ENCODE results near the gene RABEP2.
"Not testable (repeated sequence)": the region's sequence is repeated elsewhere in the genome, so short reads cannot be mapped to it uniquely, and the experiment has no call there.

The RABEP2 gene

DNA sequence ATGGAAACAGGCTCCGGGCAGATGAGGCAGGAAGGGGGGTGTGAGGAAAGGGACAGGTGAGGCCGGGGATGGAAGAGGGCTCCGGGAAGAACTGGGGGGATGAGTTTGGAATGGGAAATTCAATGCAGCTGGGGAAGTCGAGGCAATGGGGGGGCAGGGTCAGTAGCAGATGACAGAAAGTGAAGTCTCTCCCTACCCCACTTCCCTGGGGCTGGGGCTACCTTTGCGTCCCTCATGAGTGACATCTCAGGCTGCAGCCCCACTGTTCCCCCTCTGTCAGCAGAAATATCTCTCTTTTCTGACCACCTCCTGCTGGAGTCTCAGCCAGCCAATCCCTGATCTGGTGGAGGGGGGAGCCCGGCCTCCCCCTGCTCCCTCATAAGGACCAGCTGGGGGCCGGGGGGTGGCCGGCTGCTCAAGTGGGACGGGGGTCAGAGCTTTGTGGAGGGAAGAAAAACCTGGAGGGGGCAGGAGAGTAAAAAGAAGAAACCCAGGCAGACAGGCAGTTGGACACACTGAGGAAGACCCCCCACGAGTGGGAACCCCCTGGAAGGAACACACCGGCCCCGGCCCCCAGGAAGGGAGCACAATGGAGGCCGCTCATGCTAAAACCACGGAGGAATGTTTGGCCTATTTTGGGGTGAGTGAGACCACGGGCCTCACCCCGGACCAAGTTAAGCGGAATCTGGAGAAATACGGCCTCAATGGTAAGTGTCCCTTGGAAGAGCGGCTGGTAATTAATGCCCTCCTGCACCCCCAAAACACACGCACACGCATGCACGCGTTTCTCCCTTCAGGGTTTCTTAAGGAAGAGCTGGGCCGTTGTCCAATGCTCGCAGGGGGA is 46.7 kb downstream of the RABEP2 start, which contains the start of gene ATP2A1:
ATP2A1 (plus strand) TSS at position 406 of the 844 bp plus-strand sequence; CDS start at position 590, 184 bp downstream.
- DNase-seq: no peak

DNA sequence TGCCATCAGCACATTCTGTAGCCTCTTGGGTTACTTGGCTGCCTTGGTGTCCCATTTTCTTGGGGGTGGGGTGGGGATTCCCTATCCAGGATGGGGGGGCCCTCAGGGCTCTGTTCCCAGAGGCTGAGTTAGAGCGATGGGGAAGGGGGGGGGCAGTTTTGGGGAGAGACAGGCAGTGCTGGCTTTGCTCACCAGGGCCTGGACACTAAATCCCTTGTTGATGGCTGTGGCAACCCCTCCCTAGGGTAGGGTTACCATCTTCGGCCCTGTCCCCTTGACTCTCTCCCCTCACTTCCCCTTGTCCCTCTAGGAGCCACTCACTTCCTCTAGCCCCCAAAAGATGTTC is 47.4 kb downstream of the RABEP2 start:
- DNase-seq: no peak

DNA sequence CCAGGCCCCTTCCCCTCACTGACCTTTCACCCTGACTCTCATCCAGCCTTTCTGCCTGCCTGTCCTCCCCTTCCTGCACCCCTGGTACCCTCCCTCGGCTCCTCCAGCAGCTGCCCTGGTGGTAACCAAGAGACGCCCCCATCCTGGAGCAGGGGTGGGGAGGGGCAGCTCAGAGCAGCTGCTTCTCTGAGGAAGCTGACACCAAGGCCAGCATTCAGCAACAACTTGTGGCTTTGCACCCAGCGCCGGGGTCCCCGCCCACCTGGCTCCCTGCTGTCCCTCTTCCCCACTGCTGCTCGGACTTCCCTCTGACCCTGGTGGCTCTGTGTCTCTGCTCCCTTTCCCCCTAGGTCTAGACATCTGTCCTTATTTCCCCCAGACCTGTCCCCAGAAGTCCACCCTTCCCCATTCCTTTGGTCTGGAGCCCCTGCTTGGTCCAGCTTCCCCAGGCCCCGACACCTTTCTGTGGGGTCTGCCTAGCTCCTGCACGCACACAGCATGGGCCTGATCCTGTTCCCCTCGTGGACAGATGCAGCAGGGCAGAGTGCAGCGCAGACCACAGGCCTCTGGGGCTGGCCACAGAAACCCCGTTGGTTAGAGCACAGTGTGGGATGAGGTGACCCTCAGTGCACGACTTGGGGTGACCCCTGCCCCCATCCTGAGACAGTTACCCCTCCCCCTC is 47.9 kb downstream of the RABEP2 start:
- DNase-seq: no peak

DNA sequence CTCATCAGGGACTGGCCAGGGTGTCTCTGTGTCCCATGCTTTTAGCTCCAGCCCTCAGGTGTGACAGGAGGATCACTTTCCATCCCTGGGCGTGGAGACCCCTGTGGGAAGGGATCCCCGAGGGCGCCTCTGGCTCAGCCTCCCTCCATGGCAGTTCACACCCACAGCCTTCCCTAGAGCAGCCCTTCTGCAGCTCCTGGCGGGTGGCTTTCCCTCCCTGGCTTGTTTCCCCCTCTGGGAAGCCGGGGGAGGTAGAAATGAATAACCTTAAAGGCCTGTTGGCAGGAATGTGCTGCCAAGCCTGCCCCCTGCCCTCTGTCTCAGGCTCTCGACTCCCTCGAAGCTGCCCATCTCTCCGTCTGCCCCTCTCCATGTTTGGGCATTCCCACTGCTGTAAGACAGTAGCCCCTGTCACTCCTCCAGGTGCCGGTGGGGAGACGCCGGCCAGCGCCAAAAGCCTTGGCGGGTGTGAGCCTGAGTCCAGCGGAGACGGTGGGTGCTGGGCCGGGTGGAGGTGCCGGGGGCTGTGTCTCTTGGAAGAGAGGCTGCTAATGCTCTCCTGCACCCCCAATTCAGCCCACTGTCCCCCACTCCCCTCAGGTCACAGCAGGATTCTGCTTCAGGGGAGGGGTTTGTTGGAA is 48.9 kb downstream of the RABEP2 start:
- no peak for DNase-seq

DNA sequence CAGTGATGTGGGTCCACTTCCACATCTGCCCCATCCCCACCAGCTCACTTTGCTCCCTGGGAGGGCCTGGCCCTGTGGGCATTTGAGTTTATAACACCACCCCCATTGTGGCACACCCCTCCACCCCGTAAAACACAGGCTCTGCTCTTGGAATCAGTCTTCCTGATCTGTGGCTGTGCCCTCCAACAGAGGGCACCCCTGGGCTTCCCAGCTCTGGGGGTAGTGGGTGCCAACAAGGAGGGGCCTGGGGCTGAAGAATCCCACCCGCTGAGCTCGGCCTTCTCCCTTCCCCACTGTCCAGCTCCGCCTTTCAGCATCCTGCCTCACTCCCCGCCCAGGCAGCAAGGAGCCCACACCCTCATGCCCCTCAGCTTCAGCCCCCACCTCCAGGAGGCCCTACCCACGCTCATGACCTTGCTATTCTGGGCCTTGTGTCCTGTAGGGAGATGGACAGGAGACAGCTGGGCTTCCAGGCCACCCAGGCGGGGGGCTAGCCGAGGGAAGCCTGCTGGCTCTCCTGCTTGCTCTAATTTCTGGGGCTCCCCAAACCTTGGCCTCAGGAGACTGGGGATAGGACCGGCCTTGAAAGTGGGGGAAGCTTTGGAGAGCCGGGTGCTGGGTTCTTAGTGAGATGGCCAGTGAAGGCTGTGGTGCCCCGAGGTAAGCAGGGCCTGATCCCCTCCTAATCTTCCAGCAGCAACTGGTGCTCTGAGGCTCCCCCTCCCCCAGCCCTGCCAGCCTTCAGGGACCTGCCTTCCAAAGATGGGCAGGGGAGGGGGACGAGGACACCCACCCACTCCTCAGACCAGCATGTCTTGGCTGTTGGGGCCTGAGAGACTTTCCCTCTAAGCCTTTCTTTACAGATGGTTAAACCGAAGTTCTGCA is 49.7 kb downstream of the RABEP2 start:
- DNase-seq: no peak

DNA sequence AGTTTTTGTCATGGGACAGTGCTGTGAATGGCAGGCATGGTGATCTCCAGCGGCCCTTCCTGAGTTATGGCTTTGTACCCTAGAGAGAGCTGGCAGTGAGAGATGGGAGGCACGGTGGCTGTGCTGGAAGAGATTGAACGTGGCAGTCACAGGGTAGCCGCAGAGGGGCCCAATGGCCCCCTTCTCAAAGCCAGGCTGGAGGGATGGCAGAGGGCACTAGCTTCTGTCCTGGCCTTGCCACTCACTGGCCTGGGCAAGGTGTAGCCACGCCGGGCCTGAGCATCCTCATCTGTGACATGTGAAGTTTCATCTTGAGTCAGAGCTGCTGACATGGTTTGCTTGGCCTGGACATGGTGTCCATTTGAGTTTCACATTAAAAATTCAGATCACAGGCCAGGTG is 50.6 kb downstream of the RABEP2 start:
- no peak for DNase-seq

DNA sequence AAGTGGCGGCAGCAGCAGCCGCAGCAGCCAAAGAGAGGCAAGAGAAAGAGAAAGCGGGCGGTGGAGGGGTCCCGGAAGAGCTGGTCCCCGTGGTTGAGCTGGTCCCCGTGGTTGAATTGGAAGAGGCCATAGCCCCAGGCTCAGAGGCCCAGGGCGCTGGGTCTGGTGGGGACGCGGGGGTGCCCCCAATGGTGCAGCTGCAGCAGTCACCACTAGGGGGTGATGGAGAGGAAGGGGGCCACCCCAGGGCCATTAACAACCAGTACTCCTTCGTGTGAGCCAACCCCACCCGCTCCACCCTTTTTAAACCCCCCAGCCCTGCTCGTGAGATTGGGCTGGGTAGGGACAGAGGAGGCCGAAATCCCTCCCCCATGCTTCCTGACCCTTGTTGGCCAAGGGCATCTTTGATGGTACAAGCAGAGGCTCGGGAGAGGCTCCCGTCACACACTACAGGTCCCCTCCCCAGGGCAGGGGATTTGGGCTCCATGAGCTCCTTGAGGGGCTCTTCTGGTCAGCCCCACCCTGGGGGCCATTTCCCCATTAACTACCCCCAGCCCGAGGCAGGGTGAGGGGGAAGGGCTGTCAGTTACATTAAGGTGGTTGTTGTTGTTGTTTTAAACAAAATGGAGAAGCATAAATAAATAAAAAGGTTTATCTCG is 51.4 kb downstream of the RABEP2 start:
- no peak for DNase-seq

DNA sequence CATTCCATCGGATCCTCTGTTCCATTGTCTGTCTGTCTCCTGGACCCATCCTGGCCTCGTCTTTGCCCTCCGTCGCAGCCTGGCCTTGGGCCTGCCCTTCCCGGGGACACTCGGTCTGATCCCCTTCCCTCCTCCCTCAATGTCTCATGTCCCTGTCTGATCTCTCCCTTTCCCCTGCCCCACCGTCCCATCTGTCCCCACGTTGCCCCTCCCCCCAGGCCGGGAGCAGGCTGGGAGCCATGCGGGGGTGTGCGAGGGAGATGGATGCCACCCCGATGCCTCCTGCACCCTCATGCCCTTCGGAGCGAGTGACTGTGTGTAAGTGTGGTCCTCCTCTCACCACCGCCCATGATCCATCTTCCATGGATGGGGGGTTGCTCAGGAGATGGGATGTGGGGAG is 52.1 kb downstream of the RABEP2 start:
- DNase-seq: no peak

DNA sequence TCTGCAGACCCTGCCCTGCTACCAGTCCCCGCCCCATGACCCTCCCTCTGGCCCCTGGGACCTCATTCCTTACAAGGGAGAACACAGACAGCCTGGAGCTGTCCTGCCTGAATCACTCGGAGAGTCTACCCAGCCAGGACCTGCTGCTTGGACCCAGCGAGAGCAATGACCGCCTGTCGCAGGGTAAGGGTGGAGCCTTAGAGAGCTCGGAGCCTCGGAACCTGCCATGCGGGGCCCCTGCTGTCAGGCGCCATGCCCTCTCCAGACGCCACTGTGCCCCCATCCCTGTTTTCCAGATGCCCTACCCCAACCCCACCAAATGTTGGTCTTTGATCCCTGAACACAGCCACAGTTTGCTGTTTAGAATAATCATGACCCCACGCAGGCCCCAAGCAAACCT is 55.8 kb downstream of the RABEP2 start:
- no peak for DNase-seq

DNA sequence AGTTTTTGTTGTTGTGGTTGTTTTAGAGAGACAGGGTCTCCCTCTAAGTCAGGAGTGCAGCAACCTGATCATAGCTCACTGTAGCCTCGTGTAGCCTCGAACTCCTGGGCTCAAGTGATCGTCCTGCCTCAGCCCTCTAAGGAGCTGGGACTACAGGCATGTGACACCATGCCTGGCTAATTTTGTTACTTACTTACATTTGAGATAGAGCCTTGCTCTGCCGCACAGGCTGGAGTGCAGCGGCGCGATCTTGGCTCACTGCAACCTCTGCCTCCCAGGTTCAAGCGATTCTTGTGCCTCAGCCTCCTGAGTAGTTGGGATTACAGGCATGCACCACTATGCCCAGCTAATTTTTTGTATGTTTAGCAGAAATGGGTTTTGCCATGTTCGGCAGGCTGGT is 57.4 kb downstream of the RABEP2 start:
- not testable (repeated sequence) for DNase-seq

DNA sequence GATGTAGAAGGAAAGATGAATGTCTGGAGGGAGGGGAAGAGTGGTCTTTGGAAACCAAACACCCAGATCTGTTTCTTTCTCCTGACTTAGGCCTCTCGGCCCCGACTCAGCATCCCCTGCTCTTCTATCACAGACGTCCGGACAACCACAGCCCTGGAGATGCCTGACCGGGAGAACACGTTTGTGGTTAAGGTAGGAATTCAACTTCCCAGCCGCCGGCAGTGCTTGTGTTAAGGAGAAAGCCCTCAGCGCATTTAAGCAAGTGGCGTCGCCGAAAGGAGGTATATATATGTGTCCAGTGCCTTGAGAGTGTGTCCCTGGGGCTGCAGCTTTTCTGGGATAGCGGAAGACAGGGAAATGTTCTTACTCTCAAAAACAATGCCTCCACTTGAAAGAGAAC is 57.8 kb downstream of the RABEP2 start:
- DNase-seq: no peak

DNA sequence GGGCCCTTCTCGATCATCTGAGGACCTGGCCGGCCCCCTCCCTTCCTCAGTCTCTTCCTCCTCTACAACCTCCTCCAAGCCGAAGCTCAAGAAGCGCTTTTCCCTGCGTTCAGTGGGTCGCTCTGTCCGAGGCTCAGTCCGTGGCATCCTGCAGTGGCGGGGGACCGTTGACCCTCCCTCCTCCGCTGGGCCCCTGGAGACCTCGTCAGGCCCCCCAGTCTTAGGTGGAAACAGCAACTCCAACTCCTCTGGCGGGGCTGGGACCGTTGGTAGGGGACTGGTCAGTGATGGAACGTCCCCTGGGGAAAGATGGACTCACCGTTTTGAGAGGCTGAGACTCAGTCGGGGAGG is 58.6 kb downstream of the RABEP2 start:
- no peak for DNase-seq

DNA sequence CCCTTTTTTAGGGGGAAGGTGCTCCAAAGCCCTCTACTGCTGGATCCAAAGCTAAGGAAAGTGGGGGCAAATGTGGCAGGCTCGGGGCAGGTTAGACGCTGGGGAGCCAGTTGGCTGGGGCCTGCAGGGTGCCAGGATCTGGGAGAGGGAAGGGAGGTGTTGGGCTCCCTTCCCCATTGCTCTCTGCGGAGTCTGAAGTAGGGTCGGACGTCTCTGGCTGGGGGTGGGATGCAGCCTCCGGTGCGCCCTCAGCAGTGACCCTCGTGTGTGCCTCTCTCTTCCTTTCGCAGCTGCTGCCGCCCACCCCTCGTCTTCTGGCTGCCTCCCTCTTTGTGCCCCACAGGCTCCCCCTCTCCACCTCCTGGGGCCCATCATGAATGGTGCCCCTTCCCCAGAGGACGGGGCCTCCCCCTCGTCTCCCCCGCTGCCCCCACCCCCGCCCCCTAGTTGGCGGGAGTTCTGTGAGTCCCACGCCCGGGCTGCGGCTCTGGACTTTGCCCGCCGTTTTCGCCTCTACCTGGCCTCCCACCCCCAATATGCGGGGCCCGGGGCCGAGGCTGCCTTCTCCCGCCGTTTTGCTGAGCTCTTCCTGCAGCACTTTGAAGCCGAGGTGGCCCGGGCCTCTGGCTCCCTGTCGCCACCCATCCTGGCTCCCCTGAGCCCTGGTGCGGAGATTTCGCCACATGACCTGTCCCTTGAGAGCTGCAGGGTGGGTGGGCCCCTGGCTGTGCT is 59.1 kb downstream of the RABEP2 start:
- DNase-seq: no peak

DNA sequence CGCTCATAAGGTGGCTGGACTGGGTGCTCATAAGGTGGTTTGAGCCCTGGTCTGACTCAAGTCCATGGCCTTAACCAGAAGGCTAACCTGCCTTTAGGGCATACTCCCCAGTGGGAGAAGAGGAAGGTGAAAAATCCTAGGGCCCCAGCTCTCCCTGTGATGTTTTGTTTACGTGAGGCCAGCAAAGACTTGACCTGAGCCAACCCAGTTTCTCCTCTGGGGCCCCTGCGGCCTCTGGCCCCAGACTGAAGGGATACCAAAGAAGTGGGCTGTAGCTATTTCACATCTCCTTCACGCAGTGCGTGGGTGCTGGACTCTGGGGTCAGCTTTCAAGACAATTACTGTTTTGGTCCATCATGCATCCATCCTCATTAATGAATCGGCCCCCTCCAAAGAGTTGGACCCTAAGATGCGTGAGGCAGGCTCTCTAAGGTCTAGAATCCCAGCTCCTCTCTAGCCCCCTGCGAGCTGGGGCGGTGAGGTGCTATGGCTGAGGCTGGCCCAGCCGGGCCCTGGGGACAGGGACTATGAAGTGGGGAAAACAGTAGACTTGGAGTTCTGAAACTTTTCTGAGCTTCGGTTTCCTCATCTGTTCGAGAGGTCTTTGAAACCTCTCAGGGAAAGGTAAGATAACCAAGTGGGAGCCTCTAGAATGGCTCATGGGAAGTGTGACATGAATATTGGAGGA is 59.9 kb downstream of the RABEP2 start:
- DNase-seq: no peak

DNA sequence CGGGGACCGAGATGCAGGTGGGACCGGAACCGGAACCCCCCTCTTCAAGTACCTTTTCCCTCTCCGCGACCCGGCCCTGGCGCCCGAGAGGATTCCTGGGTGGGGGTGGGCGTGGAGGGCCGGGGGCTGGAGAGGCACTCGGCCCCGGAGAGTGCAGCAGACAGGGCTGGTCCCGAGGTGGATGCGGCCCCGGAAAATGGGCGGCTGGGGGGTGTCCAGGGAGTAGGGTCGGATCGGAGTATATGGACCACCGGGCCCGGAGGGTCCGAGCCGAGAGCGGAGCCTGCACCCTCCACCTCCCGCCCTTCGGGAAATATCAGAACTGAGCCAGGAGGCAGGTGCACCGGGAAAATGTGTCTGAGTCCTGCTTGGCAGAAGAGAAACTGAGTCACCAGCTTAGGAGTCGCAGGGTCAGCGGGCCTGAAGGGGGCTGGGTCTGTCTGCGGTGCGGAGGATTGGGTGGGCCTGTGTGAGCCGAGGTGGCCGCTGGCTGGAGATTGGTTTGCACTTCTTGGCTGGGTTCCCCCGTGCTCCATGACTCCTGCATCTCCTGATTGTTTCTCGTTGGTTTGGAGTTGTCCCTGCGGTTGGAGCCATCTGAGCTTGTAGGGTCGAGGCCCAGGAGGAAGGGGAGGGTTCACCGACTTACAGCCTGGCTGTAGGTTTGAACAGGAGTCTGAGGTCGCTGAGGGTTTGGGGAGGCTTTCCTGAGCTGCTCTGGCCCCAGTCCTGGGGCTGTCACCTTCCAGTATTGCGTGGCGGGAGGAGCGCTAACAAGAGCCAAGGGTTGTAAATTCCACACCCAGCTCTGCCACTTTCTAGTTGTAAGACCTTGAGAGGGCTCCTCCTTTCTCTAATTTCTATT is 60.9 kb downstream of the RABEP2 start:
- DNase-seq: no peak

DNA sequence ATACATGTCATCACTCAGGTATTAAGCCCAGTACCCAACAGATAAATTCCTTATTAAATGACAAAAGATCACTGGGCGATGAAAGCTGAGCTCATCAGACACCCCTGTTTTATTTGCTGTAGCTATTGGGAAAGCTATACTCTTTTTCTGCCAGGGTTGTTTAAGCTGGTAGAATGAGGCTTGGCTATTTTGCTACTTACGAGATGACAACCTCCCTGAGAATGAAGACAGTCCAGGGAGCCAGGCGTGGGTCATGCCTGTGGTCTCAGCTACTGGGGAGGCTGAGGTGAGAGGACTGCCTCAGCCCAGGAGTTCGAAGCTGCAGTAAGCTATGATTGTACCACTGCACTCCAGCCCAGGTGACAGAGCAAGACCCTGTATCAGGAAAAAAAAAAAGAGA is 65.7 kb downstream of the RABEP2 start:
- DNase-seq: no peak

DNA sequence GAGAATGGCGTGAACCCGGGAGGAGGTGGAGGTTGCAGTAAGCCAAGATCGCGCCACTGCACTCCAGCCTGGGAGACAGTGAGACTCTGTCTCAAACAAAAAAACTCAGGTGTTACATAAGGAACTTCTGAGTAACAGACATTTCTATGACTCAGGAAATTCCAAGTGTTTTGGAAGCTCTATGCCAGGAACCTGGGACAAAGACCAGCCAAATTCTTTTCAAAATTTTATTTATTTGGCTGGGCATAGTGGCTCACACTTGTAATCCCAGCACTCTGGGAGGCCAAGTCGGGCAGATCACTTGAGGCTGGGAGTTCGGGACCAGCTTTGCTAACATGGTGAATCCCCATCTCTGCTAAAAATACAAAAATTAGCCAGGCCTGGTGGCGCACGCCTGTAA is 66.6 kb downstream of the RABEP2 start:
- no peak for DNase-seq
